ENCODE results near the gene LRRC45.

The LRRC45 gene

GRCh38 chr17:82072827-82073226, 49.7 kb downstream of the LRRC45 start:
- Histone ChIP-seq H3K9me3 (ENCODE audit: control insufficient read depth in 5 of 5, low read length in 5 of 5) (no peaks in the 10 kb centered on the region), H3K4me1 (ENCODE audit: control insufficient read depth in 5 of 5, insufficient read depth in 5 of 5, low read length in 5 of 5) (peaks cover 0 to 3% (median 0%) of the 10 kb centered on the region in 5 donors), H3K36me3 (ENCODE audit: control insufficient read depth in 5 of 5, insufficient read depth in 5 of 5, low read length in 5 of 5) (peaks cover 0 to under 1% (median 0%) of the 10 kb centered on the region in 5 donors), H3K27me3 (ENCODE audit: control insufficient read depth in 5 of 5, insufficient read depth in 4 of 5, low read length in 5 of 5) (no peaks in the 10 kb centered on the region), H3K27ac (ENCODE audit: low read depth, low read length) (no peak overlapping the region), H3K4me3 (ENCODE audit: low read depth in 1 of 5, low read length in 5 of 5) (no peak overlapping the region), H3K9ac (ENCODE audit: low read length in 5 of 5) (no peak overlapping the region)

DNA sequence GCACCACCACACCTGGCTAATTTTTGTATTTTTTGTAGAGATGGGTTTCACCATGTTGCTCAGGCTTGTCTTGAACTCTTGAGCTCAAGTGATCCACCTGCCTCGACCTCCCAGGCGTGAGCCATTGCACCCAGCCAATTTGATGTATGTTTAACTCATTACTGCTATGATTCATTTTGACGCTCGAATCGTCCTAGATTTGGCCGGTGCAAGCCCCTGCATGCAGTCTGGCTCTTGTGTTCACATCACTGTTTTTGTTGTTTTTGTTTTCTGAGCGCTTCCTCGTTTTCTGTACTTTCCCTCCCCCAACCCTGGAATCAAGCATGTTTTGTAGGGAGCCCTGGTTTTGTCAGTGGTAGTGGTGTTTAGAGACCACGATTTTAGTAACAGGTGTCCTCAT, 50.3 kb downstream of the LRRC45 start:
- Histone ChIP-seq H3K4me1 (ENCODE audit: control insufficient read depth in 5 of 5, insufficient read depth in 5 of 5, low read length in 5 of 5) (peaks cover 0 to 9% (median 0%) of the 10 kb centered on the region in 5 donors), H3K9ac (ENCODE audit: low read length in 5 of 5) (no peak overlapping the region), H3K4me3 (ENCODE audit: low read depth in 1 of 5, low read length in 5 of 5) (no peak overlapping the region), H3K9me3 (ENCODE audit: control insufficient read depth in 5 of 5, low read length in 5 of 5) (no peaks in the 10 kb centered on the region), H3K27ac (ENCODE audit: low read depth, low read length) (no peak overlapping the region), H3K36me3 (ENCODE audit: control insufficient read depth in 5 of 5, insufficient read depth in 5 of 5, low read length in 5 of 5) (peaks cover 0 to 5% (median 0%) of the 10 kb centered on the region in 5 donors), H3K27me3 (ENCODE audit: control insufficient read depth in 5 of 5, insufficient read depth in 4 of 5, low read length in 5 of 5) (no peaks in the 10 kb centered on the region)

DNA sequence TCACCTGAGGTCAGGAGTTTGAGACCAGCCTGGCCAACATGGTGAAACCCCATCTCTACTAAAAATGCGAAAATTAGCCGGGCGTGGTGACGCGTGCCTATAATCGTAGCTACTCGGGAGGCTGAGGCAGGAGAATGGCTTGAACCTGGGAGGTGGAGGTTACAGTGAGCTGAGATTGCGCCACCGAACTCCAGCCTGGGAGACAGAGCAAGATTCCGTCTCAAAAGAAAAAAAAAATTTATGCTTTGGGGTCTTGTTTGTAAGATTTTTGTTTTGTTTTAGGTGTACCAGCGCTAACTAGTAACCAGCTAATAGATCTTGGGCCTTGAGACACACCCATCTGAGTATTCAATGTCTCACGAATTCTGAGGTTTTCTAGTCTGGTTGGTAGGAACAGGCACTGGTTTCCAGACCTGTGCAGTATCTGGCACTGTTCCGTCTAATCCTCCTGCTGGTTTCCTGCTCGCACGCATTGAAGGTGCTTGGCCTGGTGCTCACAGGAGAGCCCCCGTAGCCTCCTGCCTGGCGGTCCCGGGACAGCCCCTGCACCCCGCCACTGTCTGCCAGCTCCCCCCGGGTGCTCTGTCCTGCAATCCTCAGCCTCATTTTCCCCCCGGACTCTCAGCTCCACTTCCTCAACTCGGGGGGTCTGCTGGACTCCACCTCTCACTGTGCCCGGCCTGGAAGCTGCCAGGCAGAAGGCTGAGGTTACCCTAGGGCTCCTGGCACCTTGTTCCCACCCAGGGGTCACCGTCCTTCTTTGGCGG, 53.1 kb downstream of the LRRC45 start:
- H3K9ac ChIP-seq (ENCODE audit: low read length in 5 of 5), result no peak overlapping the region
- H3K9me3 ChIP-seq (ENCODE audit: control insufficient read depth in 5 of 5, low read length in 5 of 5), result no peaks in the 10 kb centered on the region
- no peak overlapping the region for H3K4me3 ChIP-seq (ENCODE audit: low read depth in 1 of 5, low read length in 5 of 5)
- peak overlapping the region; percentile 3 for H3K27ac ChIP-seq (ENCODE audit: low read depth, low read length)
- H3K4me1 ChIP-seq (ENCODE audit: control insufficient read depth in 5 of 5, insufficient read depth in 5 of 5, low read length in 5 of 5), result peaks cover 0 to 15% (median under 1%) of the 10 kb centered on the region in 5 donors
- H3K36me3 ChIP-seq (ENCODE audit: control insufficient read depth in 5 of 5, insufficient read depth in 5 of 5, low read length in 5 of 5), result peaks cover 0 to 28% (median 22%) of the 10 kb centered on the region in 5 donors
- H3K27me3 ChIP-seq (ENCODE audit: control insufficient read depth in 5 of 5, insufficient read depth in 4 of 5, low read length in 5 of 5), result no peaks in the 10 kb centered on the region

DNA sequence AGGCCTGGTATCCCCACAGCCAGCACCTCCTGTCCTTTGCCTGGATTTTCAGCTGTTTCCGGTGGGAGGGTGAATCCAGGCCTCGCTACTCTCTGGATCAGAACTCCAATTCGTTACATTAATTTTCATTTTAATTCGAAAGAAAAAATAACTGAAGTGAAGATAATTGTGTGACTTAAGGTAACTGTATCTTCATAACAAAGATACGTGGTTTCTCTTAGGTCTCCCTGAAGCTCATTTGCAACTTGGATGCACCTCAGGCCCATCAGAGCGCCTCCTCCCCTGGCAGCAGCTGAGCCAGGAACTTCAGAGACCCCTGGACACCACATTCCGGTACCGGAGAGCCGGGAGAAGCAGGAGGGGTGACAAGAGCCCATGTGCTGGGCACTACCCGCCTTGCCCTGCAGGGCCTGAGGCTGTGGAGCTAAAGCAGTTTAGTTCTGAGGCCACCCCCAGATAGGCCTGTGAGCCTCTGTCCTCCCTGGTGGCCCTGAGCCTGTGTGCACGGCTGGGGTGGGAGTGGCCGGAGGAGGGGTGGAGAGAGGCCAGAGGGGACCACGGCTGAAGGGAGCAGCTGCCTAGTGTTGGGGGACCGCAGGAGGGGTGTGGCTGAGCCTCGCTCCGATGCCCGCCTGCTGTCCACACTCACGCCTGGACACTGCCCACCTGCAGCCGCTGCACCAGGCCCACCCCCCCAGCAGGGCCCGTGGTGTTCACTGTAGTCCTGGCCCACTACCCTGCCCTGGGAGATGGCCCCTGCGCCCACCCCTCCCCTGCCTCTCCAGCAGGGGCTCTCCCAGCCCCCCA, 53.9 kb downstream of the LRRC45 start:
- Histone ChIP-seq H3K4me3 (ENCODE audit: low read depth in 1 of 5, low read length in 5 of 5) (no peak overlapping the region), H3K36me3 (ENCODE audit: control insufficient read depth in 5 of 5, insufficient read depth in 5 of 5, low read length in 5 of 5) (peaks cover 0 to 36% (median 29%) of the 10 kb centered on the region in 5 donors), H3K4me1 (ENCODE audit: control insufficient read depth in 5 of 5, insufficient read depth in 5 of 5, low read length in 5 of 5) (peaks cover 0 to 15% (median 4%) of the 10 kb centered on the region in 5 donors), H3K27ac (ENCODE audit: low read depth, low read length) (peak overlapping the region; percentile 3), H3K9ac (ENCODE audit: low read length in 5 of 5) (no peak overlapping the region), H3K9me3 (ENCODE audit: control insufficient read depth in 5 of 5, low read length in 5 of 5) (no peaks in the 10 kb centered on the region), H3K27me3 (ENCODE audit: control insufficient read depth in 5 of 5, insufficient read depth in 4 of 5, low read length in 5 of 5) (no peaks in the 10 kb centered on the region)

DNA sequence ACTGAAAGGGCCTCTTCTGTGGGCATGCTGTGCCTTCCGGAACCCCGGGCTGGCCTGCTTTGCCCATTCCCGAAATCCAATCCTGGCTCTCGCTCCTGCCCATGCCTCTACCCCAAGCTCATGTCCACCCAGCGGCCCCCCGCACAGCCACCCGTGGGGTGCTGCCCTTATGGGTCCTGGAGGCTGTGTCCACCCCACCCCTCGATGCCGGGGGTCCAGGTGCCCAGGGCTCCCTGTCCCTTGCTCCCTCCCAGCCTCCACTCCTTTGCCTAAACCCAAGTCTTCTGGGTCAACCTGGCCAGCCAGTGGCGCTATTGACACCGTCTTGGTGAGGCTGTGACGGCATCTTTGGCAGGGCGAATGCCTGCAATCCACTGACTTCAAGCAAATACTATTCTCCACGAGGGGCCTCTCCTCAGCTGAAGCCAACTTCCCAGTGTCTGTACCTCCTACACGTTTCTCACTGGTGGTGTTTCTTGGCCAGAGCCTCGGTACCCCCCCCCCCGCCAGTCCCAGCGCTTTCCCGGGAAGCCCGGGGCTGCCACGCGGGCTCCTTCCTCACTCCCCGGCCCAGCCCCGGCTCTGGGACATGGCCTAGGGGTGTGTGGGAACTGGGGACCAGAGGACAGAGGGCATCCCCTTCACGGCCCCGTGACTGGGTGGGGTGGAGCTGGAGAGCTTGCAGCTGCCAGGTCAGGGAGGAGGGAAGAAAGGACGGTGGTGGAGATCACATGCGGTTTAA, 54.7 kb downstream of the LRRC45 start:
- H3K4me1 ChIP-seq (ENCODE audit: control insufficient read depth in 5 of 5, insufficient read depth in 5 of 5, low read length in 5 of 5), result peaks cover 0 to 15% (median 4%) of the 10 kb centered on the region in 5 donors
- peaks cover 0 to 44% (median 37%) of the 10 kb centered on the region in 5 donors for H3K36me3 ChIP-seq (ENCODE audit: control insufficient read depth in 5 of 5, insufficient read depth in 5 of 5, low read length in 5 of 5)
- H3K9me3 ChIP-seq (ENCODE audit: control insufficient read depth in 5 of 5, low read length in 5 of 5), result no peaks in the 10 kb centered on the region
- no peak overlapping the region for H3K4me3 ChIP-seq (ENCODE audit: low read depth in 1 of 5, low read length in 5 of 5)
- H3K27ac ChIP-seq (ENCODE audit: low read depth, low read length), result no peak overlapping the region
- H3K27me3 ChIP-seq (ENCODE audit: control insufficient read depth in 5 of 5, insufficient read depth in 4 of 5, low read length in 5 of 5), result no peaks in the 10 kb centered on the region
- H3K9ac ChIP-seq (ENCODE audit: low read length in 5 of 5), result no peak overlapping the region

DNA sequence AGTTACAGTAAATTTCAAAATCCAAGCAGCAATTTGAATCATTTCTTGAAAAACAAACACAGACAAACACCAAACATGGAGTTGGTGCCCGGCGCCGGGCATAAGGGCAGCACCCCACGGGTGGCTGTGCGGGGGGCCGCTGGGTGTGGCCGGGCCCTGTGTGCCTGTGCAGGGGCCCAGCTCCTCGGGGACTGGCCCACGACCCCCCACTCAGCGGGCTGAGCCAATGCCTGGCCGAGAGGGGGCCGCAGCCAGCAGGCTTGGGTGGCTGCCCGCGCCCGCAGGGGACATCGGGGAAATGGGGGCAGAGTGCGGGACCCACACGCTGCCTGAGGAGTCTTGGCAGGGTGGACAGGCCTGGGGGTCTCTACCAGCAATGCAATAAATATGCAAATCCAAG, 55.3 kb downstream of the LRRC45 start:
- no peaks in the 10 kb centered on the region for H3K9me3 ChIP-seq (ENCODE audit: control insufficient read depth in 5 of 5, low read length in 5 of 5)
- no peak overlapping the region for H3K27ac ChIP-seq (ENCODE audit: low read depth, low read length)
- H3K4me1 ChIP-seq (ENCODE audit: control insufficient read depth in 5 of 5, insufficient read depth in 5 of 5, low read length in 5 of 5), result peaks cover 0 to 15% (median 5%) of the 10 kb centered on the region in 5 donors
- no peaks in the 10 kb centered on the region for H3K27me3 ChIP-seq (ENCODE audit: control insufficient read depth in 5 of 5, insufficient read depth in 4 of 5, low read length in 5 of 5)
- H3K4me3 ChIP-seq (ENCODE audit: low read depth in 1 of 5, low read length in 5 of 5), result no peak overlapping the region
- no peak overlapping the region for H3K9ac ChIP-seq (ENCODE audit: low read length in 5 of 5)
- H3K36me3 ChIP-seq (ENCODE audit: control insufficient read depth in 5 of 5, insufficient read depth in 5 of 5, low read length in 5 of 5), result peaks cover 0 to 50% (median 43%) of the 10 kb centered on the region in 5 donors

DNA sequence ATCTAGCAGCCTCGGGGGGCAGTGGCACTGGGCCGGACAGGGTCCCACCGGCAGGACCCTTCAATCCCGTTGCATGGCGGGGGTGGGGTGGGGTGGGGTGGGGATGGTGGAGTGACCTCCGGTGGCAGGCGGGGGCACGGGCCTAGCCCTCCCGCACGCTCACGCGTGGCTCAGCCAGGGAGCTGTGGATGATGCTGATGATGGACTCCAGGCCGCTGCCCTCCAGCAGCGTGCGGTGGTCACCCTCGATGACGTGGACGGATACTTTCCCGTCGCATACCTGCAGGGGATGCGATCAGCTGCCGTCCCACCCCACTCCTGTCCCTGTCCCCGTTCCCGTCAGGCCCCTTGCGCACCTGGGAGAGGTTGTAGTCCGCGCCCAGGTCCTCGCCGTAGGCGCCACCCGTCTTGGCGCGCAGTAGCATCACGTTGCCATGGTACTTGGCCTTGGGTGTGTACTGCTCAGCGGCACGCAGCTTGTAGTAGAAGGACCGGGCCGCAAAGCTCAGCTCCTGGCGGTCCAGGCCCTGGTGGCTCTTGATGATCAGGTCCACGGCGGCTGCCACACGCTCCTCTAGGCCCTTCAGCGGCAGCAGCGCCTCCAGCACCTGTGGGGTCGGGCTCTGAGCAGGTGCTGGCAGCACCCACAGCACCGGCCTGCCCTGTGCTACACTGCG, 56.0 kb downstream of the LRRC45 start:
- Histone ChIP-seq H3K36me3 (ENCODE audit: control insufficient read depth in 5 of 5, insufficient read depth in 5 of 5, low read length in 5 of 5) (peaks cover 0 to 58% (median 50%) of the 10 kb centered on the region in 5 donors), H3K4me1 (ENCODE audit: control insufficient read depth in 5 of 5, insufficient read depth in 5 of 5, low read length in 5 of 5) (peaks cover 0 to 15% (median 7%) of the 10 kb centered on the region in 5 donors), H3K9me3 (ENCODE audit: control insufficient read depth in 5 of 5, low read length in 5 of 5) (no peaks in the 10 kb centered on the region), H3K27ac (ENCODE audit: low read depth, low read length) (no peak overlapping the region), H3K27me3 (ENCODE audit: control insufficient read depth in 5 of 5, insufficient read depth in 4 of 5, low read length in 5 of 5) (no peaks in the 10 kb centered on the region), H3K9ac (ENCODE audit: low read length in 5 of 5) (no peak overlapping the region), H3K4me3 (ENCODE audit: low read depth in 1 of 5, low read length in 5 of 5) (no peak overlapping the region)

- H3K36me3 ChIP-seq (ENCODE audit: control insufficient read depth in 5 of 5, insufficient read depth in 5 of 5, low read length in 5 of 5), result peaks cover 0 to 68% (median 61%) of the 10 kb centered on the region in 5 donors
These were observed 57.1 kb downstream of the LRRC45 start for GRCh38 chr17:82080048-82080788.

More at GRCh38 chr17:82080048-82080788, 57.1 kb downstream of the LRRC45 start:
- Histone ChIP-seq H3K4me3 (ENCODE audit: low read depth in 1 of 5, low read length in 5 of 5) (no peak overlapping the region), H3K9me3 (ENCODE audit: control insufficient read depth in 5 of 5, low read length in 5 of 5) (no peaks in the 10 kb centered on the region), H3K27me3 (ENCODE audit: control insufficient read depth in 5 of 5, insufficient read depth in 4 of 5, low read length in 5 of 5) (no peaks in the 10 kb centered on the region), H3K4me1 (ENCODE audit: control insufficient read depth in 5 of 5, insufficient read depth in 5 of 5, low read length in 5 of 5) (peaks cover 0 to 18% (median 7%) of the 10 kb centered on the region in 5 donors), H3K27ac (ENCODE audit: low read depth, low read length) (no peak overlapping the region), H3K9ac (ENCODE audit: low read length in 5 of 5) (no peak overlapping the region)

All from subcutaneous abdominal adipose tissue (tissue), 5 donors.